PC-3 (cell line): Measurements from ENCODE around the gene CDH4.

ENCODE experiments used
- CTCF ChIP-seq: fragments of 300-600 bp; sonication (generic); conservative IDR thresholded peaks from 2 replicates; pipeline ENCODE4 v1.5.1; 2017; ENCODE audit warnings: antibody characterized with exemption, low read depth, mild to moderate bottlenecking, low read length
- EZH2 ChIP-seq: fragments of 300-600 bp; sonication (generic); IDR thresholded peaks from one replicate; pipeline ENCODE4 v1.6.1; 2017; ENCODE audit warnings: antibody characterized with exemption, mild to moderate bottlenecking, low read length; ENCODE audit not compliant: unreplicated experiment
- EZH2phosphoT487 ChIP-seq: fragments of 300-600 bp; sonication (generic); IDR thresholded peaks from 2 replicates; pipeline ENCODE4 v1.6.1; 2018; ENCODE audit warnings: mild to moderate bottlenecking, antibody characterized with exemption, low read length, borderline replicate concordance

GRCh38 chr20:61587681-61588289, 335.7 kb downstream of the CDH4 start:
- no peak for TF ChIP-seq EZH2
- no peak for TF ChIP-seq CTCF
- no peak for TF ChIP-seq EZH2phosphoT487
